H1 (cell line): ENCODE results near the gene ANAPC5. TPM values are rescaled to one million over a fixed set of nuclear protein-coding genes. Genes with fewer than 3 reads are reported as not detected.

Source experiments
- ATF2 ChIP-seq: IDR thresholded peaks from 2 replicates; pipeline ENCODE4 v1.6.1; 2012; ENCODE audit warnings: low read length, inconsistent platforms
- ATF3 ChIP-seq: IDR thresholded peaks from 2 replicates; pipeline ENCODE4 v1.6.1; 2011; ENCODE audit warnings: low read depth, mild to moderate bottlenecking, low read length; ENCODE audit not compliant: insufficient read depth
- EGR1 ChIP-seq: IDR thresholded peaks from 2 replicates; pipeline ENCODE4 v1.6.1; 2011; ENCODE audit warnings: low read depth, low read length, borderline replicate concordance
- KDM1A ChIP-seq: fragments of 200-600, 300-600 bp; sonication (generic); IDR thresholded peaks from 2 replicates; pipeline ENCODE4 v1.7.1; 2016; ENCODE audit warnings: mild to moderate bottlenecking, low read length, borderline replicate concordance
- MAFK ChIP-seq: IDR thresholded peaks from 2 replicates; pipeline ENCODE4 v1.6.1; 2012; ENCODE audit warnings: low read depth, mild to moderate bottlenecking, improper control_type of control experiment, low read length
- MAX ChIP-seq: IDR thresholded peaks from 2 replicates; pipeline ENCODE4 v1.6.1; 2012; ENCODE audit warnings: inconsistent platforms
- PHF8 ChIP-seq: fragments of 200-600 bp; sonication (generic); conservative IDR thresholded peaks from 2 replicates; pipeline ENCODE4 v1.7.1; 2012; ENCODE audit warnings: low read depth, mild to moderate bottlenecking, inconsistent platforms, low read length, moderate library complexity
- POLR2A ChIP-seq, 2 experiments: IDR thresholded peaks; 1 replicate in 1 of 2; 2 replicates in 1 of 2; pipeline ENCODE4 v1.6.1; 2011; ENCODE audit warnings: low read depth in 2 of 2, low read length in 2 of 2, mild to moderate bottlenecking in 2 of 2; ENCODE audit errors: control extremely low read depth in 1 of 2
- POLR2AphosphoS5 ChIP-seq: IDR thresholded peaks from 2 replicates; pipeline ENCODE4 v1.6.1; 2011; ENCODE audit warnings: low read depth, low read length
- POU5F1 ChIP-seq: IDR thresholded peaks from 2 replicates; pipeline ENCODE4 v1.6.1; 2011; ENCODE audit warnings: low read depth, mild to moderate bottlenecking, low read length, moderate library complexity
- RBBP5 ChIP-seq: IDR thresholded peaks from 2 replicates; pipeline ENCODE4 v1.7.1; 2012; ENCODE audit warnings: low read depth, mild to moderate bottlenecking, inconsistent platforms, low read length, moderate library complexity, borderline replicate concordance
- SIRT6 ChIP-seq: IDR thresholded peaks from one replicate; pipeline ENCODE4 v1.7.1; 2012; ENCODE audit warnings: low read length, inconsistent platforms
- SP4 ChIP-seq: IDR thresholded peaks from 2 replicates; pipeline ENCODE4 v1.6.1; 2012; ENCODE audit warnings: low read length, inconsistent platforms
- SUZ12 ChIP-seq: fragments of 200-600 bp; sonication (generic); IDR thresholded peaks from 2 replicates; pipeline ENCODE4 v1.6.1; 2012; ENCODE audit warnings: mild to moderate bottlenecking, inconsistent platforms, low read length, moderate library complexity, mixed read lengths
- TAF1 ChIP-seq: IDR thresholded peaks from 2 replicates; pipeline ENCODE4 v1.6.1; 2011; ENCODE audit warnings: mild to moderate bottlenecking, low read depth, low read length
- TAF7 ChIP-seq: optimal IDR thresholded peaks from 2 replicates; pipeline ENCODE3; 2011; ENCODE audit warnings: low read depth, mild to moderate bottlenecking, inconsistent platforms, low read length, moderate library complexity, borderline replicate concordance
- TEAD4 ChIP-seq: IDR thresholded peaks from 2 replicates; pipeline ENCODE4 v1.6.1; 2012; ENCODE audit warnings: low read depth, low read length, inconsistent platforms, mixed read lengths
- USF2 ChIP-seq: IDR thresholded peaks from 2 replicates; pipeline ENCODE4 v1.6.1; 2011; ENCODE audit warnings: low read length, improper control_type of control experiment
- ZNF274 ChIP-seq: IDR thresholded peaks from 2 replicates; pipeline ENCODE4 v1.7.0; 2012; ENCODE audit warnings: low read length, borderline replicate concordance; ENCODE audit errors: extremely low read depth
- polyA plus RNA-seq, 7 experiments: library from polyadenylated mRNA; depleted of rRNA in 3 of 7; stranded (reverse) in 5 of 7; unstranded in 2 of 7; fragments of >200 nt in 5 of 7; fragments of 200-250 nt in 2 of 7; gene quantifications; 1 replicate in 5 of 7; 2 replicates in 1 of 7; 4 replicates in 1 of 7; pipeline versions ENCODE4 v1.2.1 to v1.2.3, GENCODE V29; 2011 to 2013; ENCODE audit warnings: missing spikeins in 2 of 7, mixed read lengths in 2 of 7
- total RNA-seq: library from RNA; stranded (reverse); fragmentation: NEBNext Ultra II Directional; extraction: Animal tissue kit (Norgen Biotek cat#: 25700); gene quantifications from 2 replicates; pipeline ENCODE4 v1.2.1, GENCODE V29; 2021

The ANAPC5 gene
- total and polyA plus RNA-seq, 2 of the 8 experiments (the other 6 are each of a cell fraction or from before 2014, with no cell fraction given), result 103 to 127 TPM

DNA sequence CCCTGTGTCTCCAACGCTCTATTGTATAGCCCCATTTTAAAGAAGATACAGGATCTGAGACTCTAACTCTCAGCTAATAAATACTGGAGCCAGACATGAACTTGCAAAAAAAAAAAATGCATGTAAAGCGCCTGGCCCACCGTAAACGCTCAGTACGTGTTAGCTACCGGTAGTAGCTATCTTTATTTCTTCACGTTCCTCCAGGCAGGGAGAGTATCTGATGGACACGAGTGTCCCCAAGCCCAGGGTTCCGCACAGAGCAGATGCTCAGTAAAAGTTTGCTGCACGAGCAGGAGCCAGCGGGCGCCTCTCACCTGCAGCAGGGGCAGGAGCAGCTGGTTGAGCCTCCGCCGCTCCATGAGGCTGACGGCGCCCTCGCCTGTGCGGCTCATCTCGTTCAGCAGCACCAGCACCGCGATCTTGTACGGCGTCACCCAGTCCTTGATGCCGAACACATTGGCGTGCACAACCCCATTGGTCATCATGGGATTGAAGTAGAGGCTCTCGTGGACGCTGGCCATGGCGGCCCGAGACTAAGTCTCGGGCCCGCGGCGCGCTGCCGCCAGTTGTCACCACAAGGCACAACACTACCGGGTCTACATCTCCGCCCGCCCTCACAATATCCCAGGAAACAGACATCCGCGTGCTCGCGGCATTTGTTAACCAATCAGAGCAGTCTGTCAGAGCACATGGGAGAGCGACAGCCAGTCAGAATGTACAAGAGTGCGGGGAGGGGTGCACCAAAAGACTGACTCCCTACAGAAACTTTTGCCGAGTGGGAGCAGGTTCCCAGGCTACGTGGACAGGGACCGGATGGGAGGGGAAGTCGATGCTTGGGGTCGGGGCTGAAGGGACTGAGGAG is at the start of gene ANAPC5 (continued):
- TF ChIP-seq ATF2 (0 out of 2 replicates have a peak, but pooled peaks have one; percentile 15), PHF8 (peak; percentile 87), POLR2AphosphoS5 (peak; percentile 67), TAF7 (peak; percentile 33), ATF3 (peak; percentile 77), SIRT6 (no peak), SUZ12 (no peak), MAX (peak; percentile 72), TAF1 (peak; percentile 85), POU5F1 (no peak), MAFK (no peak), SP4 (no peak), KDM1A (no peak), TEAD4 (0 out of 2 replicates have a peak, but pooled peaks have one; percentile 19), ZNF274 (no peak), POLR2A (IDR thresholded peaks at IDR 0.05; ENCODE audit: control extremely low read depth in 1 of 2, low read depth in 2 of 2, low read length in 2 of 2) (peak; percentile 53 to 88), EGR1 (no peak), USF2 (peak; percentile 92), RBBP5 (peak; percentile 90; the same call in 1 of the 2 replicates)
